ENCODE data around the gene MACROD2. TPM values are rescaled to one million over a fixed set of nuclear protein-coding genes. Genes with fewer than 3 reads are reported as not detected.
A peak's percentile ranks its signal among the peaks of the same experiment; 100 is the strongest.

Gene MACROD2
- total RNA-seq, 1 donor from 2014 or later, result 2.5 TPM

GRCh38 chr20:15702161-15702560 lies 1706.8 kb downstream of the MACROD2 start:
- H3K27ac Mint-ChIP-seq (ENCODE audit: unreplicated experiment), result no peak overlapping the region
- H3K27me3 Mint-ChIP-seq (ENCODE audit: unreplicated experiment), result no peaks in the 10 kb centered on the region
- no peak for DNase-seq (ENCODE audit: extremely low spot score, unreplicated experiment)
- TF ChIP-seq CTCF (IDR thresholded peaks at IDR 0.05), result no peak
- no peaks in the 10 kb centered on the region for H3K36me3 Mint-ChIP-seq (ENCODE audit: unreplicated experiment)
- no peak overlapping the region for H3K4me3 Mint-ChIP-seq (ENCODE audit: unreplicated experiment)
- H3K9me3 Mint-ChIP-seq (ENCODE audit: unreplicated experiment), result no peaks in the 10 kb centered on the region
- peaks cover 18% of the 10 kb centered on the region for H3K4me1 Mint-ChIP-seq (ENCODE audit: unreplicated experiment)

- no peak for TF ChIP-seq CTCF (IDR thresholded peaks at IDR 0.05)
- Mint-ChIP-seq H3K36me3 (ENCODE audit: unreplicated experiment) (no peaks in the 10 kb centered on the region), H3K4me3 (ENCODE audit: unreplicated experiment) (no peak overlapping the region), H3K27me3 (ENCODE audit: unreplicated experiment) (no peaks in the 10 kb centered on the region), H3K27ac (ENCODE audit: unreplicated experiment) (no peak overlapping the region), H3K4me1 (ENCODE audit: unreplicated experiment) (peaks cover 18% of the 10 kb centered on the region), H3K9me3 (ENCODE audit: unreplicated experiment) (no peaks in the 10 kb centered on the region)
- no peak for DNase-seq (ENCODE audit: extremely low spot score, unreplicated experiment)
These were observed 1708.0 kb downstream of the MACROD2 start for GRCh38 chr20:15703171-15703911.

GRCh38 chr20:15705975-15706374 lies 1710.7 kb downstream of the MACROD2 start:
- Mint-ChIP-seq H3K4me3 (ENCODE audit: unreplicated experiment) (no peak overlapping the region), H3K4me1 (ENCODE audit: unreplicated experiment) (peaks cover 18% of the 10 kb centered on the region), H3K9me3 (ENCODE audit: unreplicated experiment) (no peaks in the 10 kb centered on the region), H3K27me3 (ENCODE audit: unreplicated experiment) (no peaks in the 10 kb centered on the region), H3K36me3 (ENCODE audit: unreplicated experiment) (no peaks in the 10 kb centered on the region), H3K27ac (ENCODE audit: unreplicated experiment) (no peak overlapping the region)
- DNase-seq (ENCODE audit: extremely low spot score, unreplicated experiment), result no peak
- no peak for TF ChIP-seq CTCF (IDR thresholded peaks at IDR 0.05)

- no peaks in the 10 kb centered on the region for H3K27me3 Mint-ChIP-seq (ENCODE audit: unreplicated experiment)
- H3K4me3 Mint-ChIP-seq (ENCODE audit: unreplicated experiment), result no peak overlapping the region
- no peak for DNase-seq (ENCODE audit: extremely low spot score, unreplicated experiment)
- H3K36me3 Mint-ChIP-seq (ENCODE audit: unreplicated experiment), result no peaks in the 10 kb centered on the region
- H3K9me3 Mint-ChIP-seq (ENCODE audit: unreplicated experiment), result no peaks in the 10 kb centered on the region
- peaks cover 18% of the 10 kb centered on the region for H3K4me1 Mint-ChIP-seq (ENCODE audit: unreplicated experiment)
- TF ChIP-seq CTCF (IDR thresholded peaks at IDR 0.05), result no peak
- H3K27ac Mint-ChIP-seq (ENCODE audit: unreplicated experiment), result no peak overlapping the region
These were observed 1711.4 kb downstream of the MACROD2 start for GRCh38 chr20:15706719-15707118.

- H3K27me3 Mint-ChIP-seq (ENCODE audit: unreplicated experiment), result no peaks in the 10 kb centered on the region
- TF ChIP-seq CTCF (IDR thresholded peaks at IDR 0.05), result peak; percentile 53
- no peak for DNase-seq (ENCODE audit: extremely low spot score, unreplicated experiment)
- H3K9me3 Mint-ChIP-seq (ENCODE audit: unreplicated experiment), result no peaks in the 10 kb centered on the region
- H3K4me1 Mint-ChIP-seq (ENCODE audit: unreplicated experiment), result peaks cover 1% of the 10 kb centered on the region
- H3K4me3 Mint-ChIP-seq (ENCODE audit: unreplicated experiment), result no peak overlapping the region
- no peaks in the 10 kb centered on the region for H3K36me3 Mint-ChIP-seq (ENCODE audit: unreplicated experiment)
- H3K27ac Mint-ChIP-seq (ENCODE audit: unreplicated experiment), result no peak overlapping the region
These were observed 1713.8 kb downstream of the MACROD2 start for GRCh38 chr20:15708984-15709598.

Data from osteocyte (in vitro differentiated cells).